ENCODE data around the gene HOXB3.
A peak's percentile ranks its signal among the peaks of the same experiment; 100 is the strongest.

Gene HOXB3

GRCh38 chr17:48551596-48552465 lies 38.2 kb downstream of the HOXB3 start:
- peaks cover 20% of the 10 kb centered on the region for H3K36me3 Mint-ChIP-seq (ENCODE audit: low read depth)
- no peak overlapping the region for H3K27ac Mint-ChIP-seq
- peaks cover 30% of the 10 kb centered on the region for H3K4me1 Mint-ChIP-seq (ENCODE audit: low read depth)
- H3K9me3 Mint-ChIP-seq, result no peaks in the 10 kb centered on the region
- H3K27me3 Mint-ChIP-seq (ENCODE audit: low read depth), result peaks cover 24% of the 10 kb centered on the region
- H3K4me3 Mint-ChIP-seq, result no peak overlapping the region

- no peak overlapping the region for H3K4me3 Mint-ChIP-seq
- peaks cover 33% of the 10 kb centered on the region for H3K4me1 Mint-ChIP-seq (ENCODE audit: low read depth)
- H3K36me3 Mint-ChIP-seq (ENCODE audit: low read depth), result peaks cover 17% of the 10 kb centered on the region
- H3K27me3 Mint-ChIP-seq (ENCODE audit: low read depth), result peaks cover 18% of the 10 kb centered on the region
- H3K9me3 Mint-ChIP-seq, result no peaks in the 10 kb centered on the region
- H3K27ac Mint-ChIP-seq, result no peak overlapping the region
Observed at GRCh38 chr17:48551214-48551555, 38.9 kb downstream of the HOXB3 start.

- Mint-ChIP-seq H3K4me1 (ENCODE audit: low read depth) (peaks cover 33% of the 10 kb centered on the region), H3K27ac (no peak overlapping the region), H3K36me3 (ENCODE audit: low read depth) (peaks cover 14% of the 10 kb centered on the region), H3K27me3 (ENCODE audit: low read depth) (peaks cover 13% of the 10 kb centered on the region), H3K4me3 (no peak overlapping the region), H3K9me3 (no peaks in the 10 kb centered on the region)
Observed at GRCh38 chr17:48550502-48551213, 39.4 kb downstream of the HOXB3 start.

- Mint-ChIP-seq H3K9me3 (no peaks in the 10 kb centered on the region), H3K4me3 (no peak overlapping the region), H3K27me3 (ENCODE audit: low read depth) (peaks cover 8% of the 10 kb centered on the region), H3K27ac (no peak overlapping the region), H3K36me3 (ENCODE audit: low read depth) (peaks cover 12% of the 10 kb centered on the region), H3K4me1 (ENCODE audit: low read depth) (peaks cover 34% of the 10 kb centered on the region)
Observed at GRCh38 chr17:48549914-48550501, 40.0 kb downstream of the HOXB3 start.

GRCh38 chr17:48549281-48549630 lies 40.8 kb downstream of the HOXB3 start:
- peaks cover 2% of the 10 kb centered on the region for H3K27me3 Mint-ChIP-seq (ENCODE audit: low read depth)
- H3K36me3 Mint-ChIP-seq (ENCODE audit: low read depth), result peaks cover 10% of the 10 kb centered on the region
- no peak overlapping the region for H3K27ac Mint-ChIP-seq
- H3K4me1 Mint-ChIP-seq (ENCODE audit: low read depth), result peaks cover 36% of the 10 kb centered on the region
- H3K9me3 Mint-ChIP-seq, result no peaks in the 10 kb centered on the region
- no peak overlapping the region for H3K4me3 Mint-ChIP-seq

GRCh38 chr17:48548523-48549280 lies 41.3 kb downstream of the HOXB3 start:
- Mint-ChIP-seq H3K27ac (peak overlapping the region; percentile 81), H3K27me3 (ENCODE audit: low read depth) (no peaks in the 10 kb centered on the region), H3K4me1 (ENCODE audit: low read depth) (peaks cover 36% of the 10 kb centered on the region), H3K9me3 (no peaks in the 10 kb centered on the region), H3K4me3 (peak overlapping the region; percentile 96), H3K36me3 (ENCODE audit: low read depth) (peaks cover 10% of the 10 kb centered on the region)

- Mint-ChIP-seq H3K27ac (peak overlapping the region; percentile 81), H3K9me3 (no peaks in the 10 kb centered on the region), H3K27me3 (ENCODE audit: low read depth) (no peaks in the 10 kb centered on the region), H3K4me3 (peak overlapping the region; percentile 96), H3K36me3 (ENCODE audit: low read depth) (peaks cover 10% of the 10 kb centered on the region), H3K4me1 (ENCODE audit: low read depth) (peaks cover 36% of the 10 kb centered on the region)
Observed at GRCh38 chr17:48547808-48548522, 42.1 kb downstream of the HOXB3 start.

GRCh38 chr17:48546924-48547807 lies 42.9 kb downstream of the HOXB3 start:
- H3K4me1 Mint-ChIP-seq (ENCODE audit: low read depth), result peaks cover 38% of the 10 kb centered on the region
- no peaks in the 10 kb centered on the region for H3K9me3 Mint-ChIP-seq
- peaks cover 2% of the 10 kb centered on the region for H3K27me3 Mint-ChIP-seq (ENCODE audit: low read depth)
- peak overlapping the region; percentile 96 for H3K4me3 Mint-ChIP-seq
- H3K36me3 Mint-ChIP-seq (ENCODE audit: low read depth), result peaks cover 16% of the 10 kb centered on the region
- H3K27ac Mint-ChIP-seq, result peak overlapping the region; percentile 81

GRCh38 chr17:48546137-48546923 lies 43.7 kb downstream of the HOXB3 start:
- Mint-ChIP-seq H3K4me1 (ENCODE audit: low read depth) (peaks cover 43% of the 10 kb centered on the region), H3K9me3 (no peaks in the 10 kb centered on the region), H3K36me3 (ENCODE audit: low read depth) (peaks cover 20% of the 10 kb centered on the region), H3K4me3 (peak overlapping the region; percentile 96), H3K27ac (peak overlapping the region; percentile 81), H3K27me3 (ENCODE audit: low read depth) (peaks cover 5% of the 10 kb centered on the region)

GRCh38 chr17:48545539-48545938 lies 44.5 kb downstream of the HOXB3 start:
- no peaks in the 10 kb centered on the region for H3K9me3 Mint-ChIP-seq
- H3K4me1 Mint-ChIP-seq (ENCODE audit: low read depth), result peaks cover 46% of the 10 kb centered on the region
- peaks cover 5% of the 10 kb centered on the region for H3K27me3 Mint-ChIP-seq (ENCODE audit: low read depth)
- peak overlapping the region; percentile 95 for H3K27ac Mint-ChIP-seq
- H3K4me3 Mint-ChIP-seq, result peak overlapping the region; percentile 96
- H3K36me3 Mint-ChIP-seq (ENCODE audit: low read depth), result peaks cover 24% of the 10 kb centered on the region

- Mint-ChIP-seq H3K36me3 (ENCODE audit: low read depth) (peaks cover 26% of the 10 kb centered on the region), H3K4me3 (peak within 1 kb of the TSS; percentile 96), H3K27me3 (ENCODE audit: low read depth) (peaks cover 5% of the 10 kb centered on the region), H3K9me3 (no peaks in the 10 kb centered on the region), H3K27ac (peak within 1 kb of the TSS; percentile 95), H3K4me1 (ENCODE audit: low read depth) (peaks cover 51% of the 10 kb centered on the region)
Observed at GRCh38 chr17:48545022-48545375, 45.0 kb downstream of the HOXB3 start, which contains the start of gene HOXB2. TSS of gene HOXB2 (minus strand) at chr17:48545109. CDS start at chr17:48544911, 198 bp downstream.

GRCh38 chr17:48544349-48545021 lies 45.6 kb downstream of the HOXB3 start:
- peaks cover 54% of the 10 kb centered on the region for H3K4me1 Mint-ChIP-seq (ENCODE audit: low read depth)
- H3K36me3 Mint-ChIP-seq (ENCODE audit: low read depth), result peaks cover 26% of the 10 kb centered on the region
- peaks cover 5% of the 10 kb centered on the region for H3K27me3 Mint-ChIP-seq (ENCODE audit: low read depth)
- H3K9me3 Mint-ChIP-seq, result no peaks in the 10 kb centered on the region
- peak overlapping the region; percentile 95 for H3K27ac Mint-ChIP-seq
- H3K4me3 Mint-ChIP-seq, result peak overlapping the region; percentile 96
